A673 (cell line): Measurements from ENCODE around the gene FAM184B.

Experiments
- EZH2 ChIP-seq: fragments of 200-600 bp; sonication (generic); IDR thresholded peaks from 2 replicates; pipeline ENCODE4 v1.6.1; 2017; ENCODE audit warnings: borderline replicate concordance, low read depth, mild to moderate bottlenecking, mixed read lengths, antibody characterized with exemption, low read length; ENCODE audit not compliant: poor library complexity, severe bottlenecking
- TF ChIP-seq, protein P1 (sequence below): fragments of 300-800, 200-600 bp; sonication (generic); conservative IDR thresholded peaks from 2 replicates; pipeline ENCODE4 v1.5.1; 2017; ENCODE audit warnings: low read depth, mild to moderate bottlenecking, antibody characterized with exemption, low read length, moderate library complexity, mixed read lengths

DNA sequence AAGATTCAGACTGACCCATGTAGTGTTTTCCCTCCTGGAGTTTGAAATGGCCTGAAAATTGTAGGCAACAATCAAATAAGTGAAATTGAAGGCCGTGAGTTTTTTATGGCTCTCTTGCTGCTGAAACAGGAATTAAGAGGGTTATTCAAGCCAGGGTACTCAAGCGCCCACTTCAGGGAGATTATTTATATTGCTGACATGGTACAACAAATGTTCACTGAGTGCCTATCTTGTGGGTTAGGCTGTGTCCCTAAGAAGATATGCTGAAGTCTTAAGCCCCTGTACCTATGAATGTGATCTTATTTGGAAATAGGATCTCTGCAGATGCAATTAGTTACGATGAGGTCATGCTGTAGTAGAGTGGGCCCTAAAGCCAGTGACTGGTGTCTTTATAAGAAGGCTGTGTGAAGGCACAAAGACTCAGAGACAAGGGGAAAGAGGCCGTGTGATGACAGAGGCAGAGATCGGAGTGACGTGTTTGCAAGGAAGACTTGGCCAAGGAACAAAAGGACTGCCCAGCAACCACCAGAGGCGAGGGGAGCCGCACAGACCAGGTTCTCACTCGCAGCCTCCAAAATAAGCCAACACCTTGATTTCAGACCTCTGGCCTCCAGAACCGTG, 94.1 kb downstream of the FAM184B start:
- TF ChIP-seq, protein P1, sequence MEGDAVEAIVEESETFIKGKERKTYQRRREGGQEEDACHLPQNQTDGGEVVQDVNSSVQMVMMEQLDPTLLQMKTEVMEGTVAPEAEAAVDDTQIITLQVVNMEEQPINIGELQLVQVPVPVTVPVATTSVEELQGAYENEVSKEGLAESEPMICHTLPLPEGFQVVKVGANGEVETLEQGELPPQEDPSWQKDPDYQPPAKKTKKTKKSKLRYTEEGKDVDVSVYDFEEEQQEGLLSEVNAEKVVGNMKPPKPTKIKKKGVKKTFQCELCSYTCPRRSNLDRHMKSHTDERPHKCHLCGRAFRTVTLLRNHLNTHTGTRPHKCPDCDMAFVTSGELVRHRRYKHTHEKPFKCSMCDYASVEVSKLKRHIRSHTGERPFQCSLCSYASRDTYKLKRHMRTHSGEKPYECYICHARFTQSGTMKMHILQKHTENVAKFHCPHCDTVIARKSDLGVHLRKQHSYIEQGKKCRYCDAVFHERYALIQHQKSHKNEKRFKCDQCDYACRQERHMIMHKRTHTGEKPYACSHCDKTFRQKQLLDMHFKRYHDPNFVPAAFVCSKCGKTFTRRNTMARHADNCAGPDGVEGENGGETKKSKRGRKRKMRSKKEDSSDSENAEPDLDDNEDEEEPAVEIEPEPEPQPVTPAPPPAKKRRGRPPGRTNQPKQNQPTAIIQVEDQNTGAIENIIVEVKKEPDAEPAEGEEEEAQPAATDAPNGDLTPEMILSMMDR, result no peak
- no peak for TF ChIP-seq EZH2
